Liver (tissue), 9 donors: ENCODE results near the gene GGTLC1. TPM values are rescaled to one million over a fixed set of nuclear protein-coding genes. Genes with fewer than 3 reads are reported as not detected.
"Not testable (repeated sequence)": the region's sequence is repeated elsewhere in the genome, so short reads cannot be mapped to it uniquely, and the experiment has no call there.

Source experiments
- DNase-seq: peaks from one replicate; pipeline ENCODE4 v3.0.0-alpha.2; 2017; ENCODE audit warnings: low spot score
- H3K27ac ChIP-seq, 2 donors: one replicate each; pipeline ENCODE4 v1.7.0; 2013; ENCODE audit warnings: inconsistent platforms in 2 of 2, low read length in 2 of 2, control low read depth in 1 of 2, low read depth in 1 of 2, mild to moderate bottlenecking in 1 of 2
- H3K27me3 ChIP-seq, 4 donors: one replicate each; pipeline versions ENCODE4 v1.6.1 to v1.7.0; 2013; ENCODE audit warnings: low read length in 3 of 4, inconsistent platforms in 1 of 4, mild to moderate bottlenecking in 1 of 4, moderate library complexity in 1 of 4; ENCODE audit not compliant: control insufficient read depth in 4 of 4, insufficient read depth in 4 of 4
- H3K36me3 ChIP-seq, 4 donors: one replicate each; pipeline versions ENCODE4 v1.6.1 to v1.7.0; 2013; ENCODE audit warnings: low read length in 3 of 4, mild to moderate bottlenecking in 3 of 4, low read depth in 1 of 4, moderate library complexity in 1 of 4; ENCODE audit not compliant: control insufficient read depth in 4 of 4, insufficient read depth in 3 of 4
- H3K4me1 ChIP-seq, 4 donors: one replicate each; pipeline versions ENCODE4 v1.6.1 to v1.7.0; 2013; ENCODE audit warnings: low read length in 3 of 4, mild to moderate bottlenecking in 3 of 4, moderate library complexity in 1 of 4; ENCODE audit not compliant: control insufficient read depth in 4 of 4, insufficient read depth in 4 of 4
- H3K4me3 ChIP-seq, 3 donors: one replicate each; pipeline versions ENCODE4 v1.6.1 to v1.7.0; 2013; ENCODE audit warnings: low read length in 3 of 3, control low read depth in 1 of 3, low read depth in 1 of 3, mild to moderate bottlenecking in 1 of 3
- H3K9ac ChIP-seq, 2 donors: one replicate each; pipeline ENCODE4 v1.7.0; 2013; ENCODE audit warnings: low read length in 2 of 2, mild to moderate bottlenecking in 2 of 2, moderate library complexity in 2 of 2, control low read depth in 1 of 2, low read depth in 1 of 2
- H3K9me3 ChIP-seq, 4 donors: one replicate each; pipeline versions ENCODE4 v1.6.1 to v1.7.0; 2013; ENCODE audit warnings: low read length in 3 of 4; ENCODE audit not compliant: control insufficient read depth in 4 of 4
- ATF3 ChIP-seq: IDR thresholded peaks from 2 replicates; pipeline ENCODE4 v1.6.1; 2016; ENCODE audit warnings: antibody characterized with exemption
- CTCF ChIP-seq: fragments of 150-350 bp; IDR thresholded peaks from 2 replicates; pipeline ENCODE4 v1.5.1; 2017; ENCODE audit warnings: improper control_type of control experiment, low read depth, low read length; ENCODE audit not compliant: missing input control
- EGR1 ChIP-seq, 2 donors: IDR thresholded peaks; 2 replicates each; pipeline ENCODE4 v1.6.1; 2016 to 2018; ENCODE audit warnings: antibody characterized with exemption in 2 of 2, low read depth in 2 of 2
- FOXA1 ChIP-seq: IDR thresholded peaks from 2 replicates; pipeline ENCODE4 v1.6.1; 2016; ENCODE audit warnings: antibody characterized with exemption
- FOXA2 ChIP-seq: IDR thresholded peaks from 2 replicates; pipeline ENCODE4 v1.6.1; 2016; ENCODE audit warnings: antibody characterized with exemption
- GABPA ChIP-seq, 2 donors: IDR thresholded peaks in 1 of 2; conservative IDR thresholded peaks in 1 of 2; 2 replicates each; pipeline ENCODE4 v1.6.1; 2016; ENCODE audit warnings: antibody characterized with exemption in 2 of 2, mild to moderate bottlenecking in 1 of 2, moderate library complexity in 1 of 2
- HNF4A ChIP-seq, 2 donors: conservative IDR thresholded peaks; 2 replicates each; pipeline ENCODE4 v1.6.1; 2016; ENCODE audit warnings: antibody characterized with exemption in 2 of 2, mild to moderate bottlenecking in 2 of 2
- JUND ChIP-seq, 2 donors: IDR thresholded peaks; 2 replicates each; pipeline ENCODE4 v1.6.1; 2016; ENCODE audit warnings: antibody characterized with exemption in 2 of 2
- MAX ChIP-seq: IDR thresholded peaks from 2 replicates; pipeline ENCODE4 v1.6.1; 2016; ENCODE audit warnings: antibody characterized with exemption
- NR2F2 ChIP-seq: IDR thresholded peaks from 2 replicates; pipeline ENCODE4 v1.6.1; 2016; ENCODE audit warnings: antibody characterized with exemption
- RAD21 ChIP-seq, 2 donors: IDR thresholded peaks; 2 replicates each; pipeline ENCODE4 v1.6.1; 2016; ENCODE audit warnings: antibody characterized with exemption in 2 of 2, mild to moderate bottlenecking in 2 of 2
- REST ChIP-seq: IDR thresholded peaks from 2 replicates; pipeline ENCODE4 v1.6.1; 2016; ENCODE audit warnings: antibody characterized with exemption, mild to moderate bottlenecking
- RXRA ChIP-seq, 2 donors: IDR thresholded peaks; 2 replicates each; pipeline ENCODE4 v1.6.1; 2017 to 2018; ENCODE audit warnings: antibody characterized with exemption in 2 of 2, mild to moderate bottlenecking in 1 of 2
- SP1 ChIP-seq: IDR thresholded peaks from 2 replicates; pipeline ENCODE4 v1.6.1; 2018; ENCODE audit warnings: antibody characterized with exemption, mild to moderate bottlenecking
- TAF1 ChIP-seq: conservative IDR thresholded peaks from 2 replicates; pipeline ENCODE4 v1.6.1; 2016; ENCODE audit warnings: antibody characterized with exemption, mild to moderate bottlenecking
- ZBTB33 ChIP-seq: IDR thresholded peaks from 2 replicates; pipeline ENCODE4 v1.6.1; 2016; ENCODE audit warnings: antibody characterized with exemption
- WGBS: extraction: QIAGEN DNeasy Blood & Tissue Kit; methylation state at CpG from one replicate; pipeline ENCODE4 v1.1.7; 2013; 5-methylcytosine and 5-hydroxymethylcytosine counted together
- polyA plus RNA-seq, 2 donors: library from polyadenylated mRNA; stranded (reverse) in 1 of 2; unstranded in 1 of 2; fragments of 200-250 nt in 1 of 2; fragments of >200 nt in 1 of 2; fragmentation: Nextera tagmentation in 1 of 2; extraction: Ambion mirVana in 1 of 2; gene quantifications; one replicate each; pipeline versions ENCODE4 v1.2.1 to v1.2.3, GENCODE V29; 2013 to 2015
- total RNA-seq, 2 donors: library from RNA; depleted of rRNA; stranded (reverse); fragments of >200 nt; gene quantifications; one replicate each; pipeline ENCODE4 v1.2.3, GENCODE V29; 2014
- donor health status: healthy.
- donor health status: healthy.
- donor health status: healthy.
- donor health status: healthy.
- donor health status: healthy.

The GGTLC1 gene
- total and polyA plus RNA-seq, 4 donors, result not detected

GRCh38 chr20:23998392-23998791 is 9.8 kb upstream of the GGTLC1 start:
- no peak for TF ChIP-seq FOXA1
- no peak for TF ChIP-seq GABPA (IDR thresholded peaks at IDR 0.05 in 1 of 2, conservative IDR thresholded peaks at IDR 0.05 in 1 of 2)
- no peak for TF ChIP-seq EGR1 (IDR thresholded peaks at IDR 0.05; ENCODE audit: low read depth in 2 of 2)
- no peak for TF ChIP-seq TAF1
- no peak for TF ChIP-seq MAX
- TF ChIP-seq RXRA (IDR thresholded peaks at IDR 0.05), result no peak
- no peak for TF ChIP-seq NR2F2
- TF ChIP-seq RAD21 (IDR thresholded peaks at IDR 0.05), result no peak
- no peak for TF ChIP-seq ATF3
- no peak for TF ChIP-seq SP1
- TF ChIP-seq HNF4A (conservative IDR thresholded peaks at IDR 0.05), result no peak
- no peak for TF ChIP-seq JUND (IDR thresholded peaks at IDR 0.05)
- TF ChIP-seq FOXA2, result no peak
- TF ChIP-seq ZBTB33, result no peak
- Histone ChIP-seq H3K36me3 (no peaks in the 10 kb centered on the region), H3K4me3 (no peak overlapping the region), H3K27ac (no peak overlapping the region), H3K9ac (no peak overlapping the region), H3K27me3 (peaks cover 0 to 7% (median 2%) of the 10 kb centered on the region in 4 donors), H3K4me1 (no peaks in the 10 kb centered on the region), H3K9me3 (no peaks in the 10 kb centered on the region)
- no peak for DNase-seq
- 84% methylated on average over 8 of the region's 8 CpGs for WGBS

GRCh38 chr20:23995905-23996666 is 7.5 kb upstream of the GGTLC1 start:
- WGBS, result 48% methylated on average over 11 of the region's 11 CpGs
- peak; percentile 72 for DNase-seq
- Histone ChIP-seq H3K4me1 (no peaks in the 10 kb centered on the region), H3K9ac (no peak overlapping the region), H3K27ac (no peak overlapping the region), H3K27me3 (peaks cover 0 to 3% (median 0%) of the 10 kb centered on the region in 4 donors), H3K36me3 (no peaks in the 10 kb centered on the region), H3K4me3 (no peak overlapping the region), H3K9me3 (no peaks in the 10 kb centered on the region)
- no peak for TF ChIP-seq FOXA2
- no peak for TF ChIP-seq GABPA (IDR thresholded peaks at IDR 0.05 in 1 of 2, conservative IDR thresholded peaks at IDR 0.05 in 1 of 2)
- TF ChIP-seq CTCF, result peak; percentile 87
- no peak for TF ChIP-seq JUND (IDR thresholded peaks at IDR 0.05)
- TF ChIP-seq RAD21 (IDR thresholded peaks at IDR 0.05), result peak; percentile 74 to 77
- no peak for TF ChIP-seq ZBTB33
- no peak for TF ChIP-seq REST
- TF ChIP-seq ATF3, result no peak

GRCh38 chr20:23995291-23995690 is 6.7 kb upstream of the GGTLC1 start:
- H3K27me3 ChIP-seq, H3K4me3 ChIP-seq, DNase-seq: not testable (repeated sequence)

More at GRCh38 chr20:23995291-23995690, 6.7 kb upstream of the GGTLC1 start:
- not testable (repeated sequence) for H3K9me3 ChIP-seq, H3K4me1 ChIP-seq, H3K27ac ChIP-seq, H3K36me3 ChIP-seq, H3K9ac ChIP-seq
- 82% methylated on average over 6 of the region's 6 CpGs for WGBS
